Measurements from ENCODE around the gene ZBTB9.

Gene ZBTB9

DNA sequence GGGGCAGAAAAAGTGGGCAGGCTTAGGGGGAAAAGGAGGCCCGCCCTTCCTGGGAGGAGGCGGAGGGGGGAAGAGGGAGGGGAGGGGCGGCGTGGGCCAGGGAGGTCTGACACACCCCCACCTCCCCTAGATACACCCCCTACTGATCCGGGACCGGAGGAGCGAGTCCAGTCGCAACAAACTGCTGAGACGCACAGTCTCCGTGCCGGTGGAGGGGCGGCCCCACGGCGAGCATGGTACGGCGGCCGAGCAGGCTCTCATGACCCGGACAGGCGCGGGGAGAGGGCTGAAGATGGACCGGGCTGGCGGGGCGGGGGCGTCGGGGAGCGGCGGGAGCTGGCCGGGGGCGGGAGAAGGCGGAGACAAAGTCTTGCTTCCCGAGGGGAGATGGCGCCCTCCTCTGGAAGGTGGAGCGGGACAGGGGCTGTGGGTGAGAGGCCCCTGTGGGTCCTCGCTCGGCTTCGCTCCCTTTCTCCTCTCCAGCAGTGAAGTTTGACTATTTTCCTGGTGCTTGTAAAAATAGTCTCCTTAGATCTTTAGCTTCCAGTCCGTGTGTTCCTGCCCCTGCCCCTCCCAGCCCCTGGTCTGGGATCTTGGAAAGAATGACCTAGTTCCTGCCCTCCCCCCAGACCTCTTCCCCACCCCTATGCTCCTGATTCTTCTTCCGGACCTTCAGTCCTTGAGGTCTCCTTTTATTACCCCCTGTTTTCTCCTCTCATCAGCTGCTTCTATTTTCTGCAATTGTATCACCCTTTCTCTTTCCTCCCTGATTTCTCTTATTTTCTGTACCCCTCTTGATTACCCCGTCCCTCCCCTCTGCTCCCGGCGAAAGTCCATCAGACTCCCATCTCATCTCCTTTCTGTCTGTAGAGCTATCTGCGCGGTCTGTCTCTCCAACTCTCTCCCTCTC, 28.5 kb upstream of the ZBTB9 start:
- ChIA-PET POLR2A (interaction anchor here (0.6 kb wide), 1 partner anchor 27 kb away, joined by 3 read pairs; no protein-coding TSS in a partner anchor), CTCF (interaction anchor here (0.7 to 2.1 kb wide), 16 partner anchors 9 to 285 kb away, joined by 3 to 11 read pairs (median 4); partner anchors contain the start of genes B3GALT4, CUTA, PFDN6 and PHF1)
- DNase-seq (ENCODE audit: extremely low spot score) = peak; percentile 86
- TF ChIP-seq, protein P1, sequence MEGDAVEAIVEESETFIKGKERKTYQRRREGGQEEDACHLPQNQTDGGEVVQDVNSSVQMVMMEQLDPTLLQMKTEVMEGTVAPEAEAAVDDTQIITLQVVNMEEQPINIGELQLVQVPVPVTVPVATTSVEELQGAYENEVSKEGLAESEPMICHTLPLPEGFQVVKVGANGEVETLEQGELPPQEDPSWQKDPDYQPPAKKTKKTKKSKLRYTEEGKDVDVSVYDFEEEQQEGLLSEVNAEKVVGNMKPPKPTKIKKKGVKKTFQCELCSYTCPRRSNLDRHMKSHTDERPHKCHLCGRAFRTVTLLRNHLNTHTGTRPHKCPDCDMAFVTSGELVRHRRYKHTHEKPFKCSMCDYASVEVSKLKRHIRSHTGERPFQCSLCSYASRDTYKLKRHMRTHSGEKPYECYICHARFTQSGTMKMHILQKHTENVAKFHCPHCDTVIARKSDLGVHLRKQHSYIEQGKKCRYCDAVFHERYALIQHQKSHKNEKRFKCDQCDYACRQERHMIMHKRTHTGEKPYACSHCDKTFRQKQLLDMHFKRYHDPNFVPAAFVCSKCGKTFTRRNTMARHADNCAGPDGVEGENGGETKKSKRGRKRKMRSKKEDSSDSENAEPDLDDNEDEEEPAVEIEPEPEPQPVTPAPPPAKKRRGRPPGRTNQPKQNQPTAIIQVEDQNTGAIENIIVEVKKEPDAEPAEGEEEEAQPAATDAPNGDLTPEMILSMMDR (IDR thresholded peaks at IDR 0.05; ENCODE audit: control extremely low read depth, extremely low read depth, low read depth, missing control alignments) = peak; percentile 88

GRCh38 chr6:33426590-33427511, 27.5 kb upstream of the ZBTB9 start:
- TF ChIP-seq, protein P1 (IDR thresholded peaks at IDR 0.05; ENCODE audit: control extremely low read depth, extremely low read depth, low read depth, missing control alignments) = no peak
- ChIA-PET POLR2A (interaction anchor here (0.6 kb wide), 1 partner anchor 28 kb away, joined by 3 read pairs; no protein-coding TSS in a partner anchor), CTCF (interaction anchor here (1.1 to 2.1 kb wide), 11 partner anchors 9 to 284 kb away, joined by 3 to 11 read pairs (median 5); partner anchors contain the start of genes B3GALT4, CUTA, PFDN6 and UQCC2)
- DNase-seq (ENCODE audit: extremely low spot score) = peak; percentile 42

- POLR2A ChIA-PET = no interaction called here
- CTCF ChIA-PET = interaction anchor here (1.3 kb wide), 1 partner anchor 63 kb away, joined by 3 read pairs; no protein-coding TSS in a partner anchor
- TF ChIP-seq, protein P1 (IDR thresholded peaks at IDR 0.05; ENCODE audit: control extremely low read depth, extremely low read depth, low read depth, missing control alignments) = peak; percentile 11
- DNase-seq (ENCODE audit: extremely low spot score) = peak; percentile 72
These were observed 26.7 kb upstream of the ZBTB9 start for GRCh38 chr6:33427585-33428223.

DNA sequence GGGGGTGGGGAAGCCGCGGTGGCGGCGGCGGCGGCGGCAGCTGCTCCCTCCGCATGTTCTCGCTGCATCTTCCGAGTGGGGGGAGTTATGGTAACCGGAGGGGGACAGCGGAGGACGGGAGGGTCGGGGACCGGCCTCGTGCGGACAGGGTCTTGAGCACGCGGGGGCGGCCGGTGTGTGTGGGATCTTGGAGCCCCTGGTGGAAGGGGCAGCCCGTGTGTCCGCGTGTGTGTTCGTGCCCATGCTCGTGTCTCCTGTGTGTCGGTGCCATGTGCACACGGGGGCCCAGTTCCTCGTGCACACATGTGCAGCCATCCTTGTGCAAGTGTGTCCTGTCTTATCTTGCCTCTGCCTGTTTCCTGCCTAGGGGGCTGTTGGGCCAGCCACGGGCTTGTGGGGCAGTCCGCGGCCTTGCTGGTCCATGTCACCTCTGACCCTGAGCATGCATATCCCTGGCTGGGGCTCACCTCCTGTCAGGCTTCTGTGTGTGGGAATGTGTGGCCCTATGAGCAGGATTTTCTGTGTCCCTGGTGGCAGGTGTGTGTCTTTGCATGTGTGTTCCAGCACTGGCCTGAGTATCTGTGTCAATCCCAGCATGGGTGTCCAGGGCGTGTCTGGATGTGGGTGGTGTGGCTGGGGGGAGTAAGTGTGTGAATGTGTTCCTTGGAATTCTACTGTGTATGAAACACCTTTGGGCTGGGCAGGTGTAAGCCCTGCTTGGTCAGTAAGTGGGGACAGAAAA, 26.0 kb upstream of the ZBTB9 start:
- TF ChIP-seq, protein P1 (IDR thresholded peaks at IDR 0.05; ENCODE audit: control extremely low read depth, extremely low read depth, low read depth, missing control alignments) = no peak
- ChIA-PET CTCF (interaction anchor here (1.1 to 2.2 kb wide), 5 partner anchors 10 to 62 kb away, joined by 3 to 9 read pairs (median 5); partner anchors contain the start of genes CUTA and ZBTB9), POLR2A (interaction anchor here (0.6 kb wide), 1 partner anchor 121 kb away, joined by 3 read pairs; no protein-coding TSS in a partner anchor)
- DNase-seq (ENCODE audit: extremely low spot score) = no peak

DNA sequence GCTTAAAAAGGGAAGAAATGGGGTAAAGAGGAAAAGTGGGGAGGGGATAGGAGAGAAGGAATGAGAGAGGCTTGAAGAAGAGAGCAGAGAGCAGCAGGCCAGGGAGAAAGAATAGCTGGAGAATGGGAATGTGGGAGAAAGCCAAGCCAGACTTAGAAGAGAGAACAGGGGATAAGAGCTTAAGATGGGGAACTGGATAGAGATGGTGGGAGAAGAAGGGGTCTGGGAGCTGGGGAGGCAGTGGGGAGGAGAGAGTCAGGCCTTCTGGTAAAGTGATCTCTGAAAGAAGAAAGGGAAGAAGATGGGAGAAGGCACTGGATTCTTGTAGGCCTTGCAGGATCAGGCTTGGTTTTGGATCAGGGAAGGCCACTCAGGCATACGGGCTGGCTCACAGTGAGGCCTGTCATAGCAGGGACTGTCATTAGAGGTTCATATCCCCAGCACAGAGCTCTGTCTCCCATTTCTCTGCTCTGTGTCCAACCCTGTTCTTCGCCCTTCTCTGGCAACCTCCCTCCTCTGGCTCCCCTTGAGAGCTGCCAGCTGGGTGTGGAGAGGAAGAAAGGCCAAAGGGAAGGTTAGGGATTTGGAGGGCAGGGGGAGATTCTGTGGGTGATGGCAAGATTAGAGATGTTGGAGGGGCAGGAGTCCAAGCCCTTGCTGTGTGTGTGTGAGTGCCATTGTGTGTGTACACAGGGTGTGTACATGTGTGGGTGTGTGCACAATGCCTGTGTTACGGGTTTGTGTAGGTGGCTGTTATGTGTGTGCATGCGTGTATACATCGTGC, 25.2 kb upstream of the ZBTB9 start:
- DNase-seq (ENCODE audit: extremely low spot score) = no peak
- POLR2A ChIA-PET = interaction anchor here (0.6 kb wide), 1 partner anchor 120 kb away, joined by 3 read pairs; no protein-coding TSS in a partner anchor

More for the DNA sequence above, 25.2 kb upstream of the ZBTB9 start:
- TF ChIP-seq, protein P1 (IDR thresholded peaks at IDR 0.05; ENCODE audit: control extremely low read depth, extremely low read depth, low read depth, missing control alignments) = no peak
- CTCF ChIA-PET = interaction anchor here (1.1 to 2.2 kb wide), 9 partner anchors 11 to 151 kb away, joined by 3 to 9 read pairs (median 5); partner anchors contain the start of genes BAK1, CUTA and ZBTB9
